NCI-H524 treated with DMSO at 0.1 percent for 48 hours (cell line): ENCODE data around the gene CAPN1.
"Not testable (repeated sequence)": the region's sequence is repeated elsewhere in the genome, so short reads cannot be mapped to it uniquely, and the experiment has no call there.

Experiments
- DNase-seq: peaks from one replicate; lab custom pipeline; 2025; lab: John Stamatoyannopoulos, UW

The CAPN1 gene

GRCh38 chr11:65181569-65182257 is at the start of gene CAPN1:
Gene CAPN1 (plus strand): TSS chr11:65181928. CDS start chr11:65182702, 774 bp downstream.
- DNase-seq = no peak

DNA sequence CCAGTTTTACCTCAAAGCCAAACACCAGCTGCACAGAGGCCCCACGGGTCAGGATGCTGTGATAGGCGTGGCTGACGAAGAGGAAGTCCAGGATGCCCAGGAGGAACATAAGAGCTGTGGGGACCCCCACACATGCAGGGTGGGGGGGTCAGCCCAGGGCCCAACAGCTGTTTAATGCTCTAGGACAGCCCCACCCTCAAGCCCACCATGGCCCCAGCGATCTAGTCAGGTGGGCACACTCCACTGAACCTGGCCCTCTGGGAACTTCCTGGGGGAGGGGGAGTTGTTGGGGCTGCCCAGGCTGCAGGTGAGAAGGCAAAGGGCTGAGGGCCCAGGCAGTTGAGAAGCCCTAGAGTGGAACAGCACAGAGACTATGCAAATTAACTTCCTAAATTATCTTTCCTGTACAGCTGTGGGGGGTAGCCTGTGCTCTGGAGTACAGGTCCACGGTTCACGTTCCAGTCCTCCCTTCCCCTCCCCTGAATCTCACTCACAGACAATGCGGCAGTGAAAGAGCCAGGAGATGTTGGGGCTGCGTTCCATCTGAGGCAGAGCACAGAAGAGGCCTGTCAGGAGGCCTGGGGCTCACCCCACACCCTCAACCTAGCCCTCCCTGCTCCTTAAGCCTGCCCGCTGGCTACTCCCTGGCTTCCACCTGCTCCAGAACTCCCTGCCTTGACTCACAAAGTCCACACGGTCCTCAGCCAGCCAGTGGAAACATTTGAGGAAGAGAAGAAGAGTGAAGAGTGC is 49.3 kb upstream of the CAPN1 start:
- no peak for DNase-seq

DNA sequence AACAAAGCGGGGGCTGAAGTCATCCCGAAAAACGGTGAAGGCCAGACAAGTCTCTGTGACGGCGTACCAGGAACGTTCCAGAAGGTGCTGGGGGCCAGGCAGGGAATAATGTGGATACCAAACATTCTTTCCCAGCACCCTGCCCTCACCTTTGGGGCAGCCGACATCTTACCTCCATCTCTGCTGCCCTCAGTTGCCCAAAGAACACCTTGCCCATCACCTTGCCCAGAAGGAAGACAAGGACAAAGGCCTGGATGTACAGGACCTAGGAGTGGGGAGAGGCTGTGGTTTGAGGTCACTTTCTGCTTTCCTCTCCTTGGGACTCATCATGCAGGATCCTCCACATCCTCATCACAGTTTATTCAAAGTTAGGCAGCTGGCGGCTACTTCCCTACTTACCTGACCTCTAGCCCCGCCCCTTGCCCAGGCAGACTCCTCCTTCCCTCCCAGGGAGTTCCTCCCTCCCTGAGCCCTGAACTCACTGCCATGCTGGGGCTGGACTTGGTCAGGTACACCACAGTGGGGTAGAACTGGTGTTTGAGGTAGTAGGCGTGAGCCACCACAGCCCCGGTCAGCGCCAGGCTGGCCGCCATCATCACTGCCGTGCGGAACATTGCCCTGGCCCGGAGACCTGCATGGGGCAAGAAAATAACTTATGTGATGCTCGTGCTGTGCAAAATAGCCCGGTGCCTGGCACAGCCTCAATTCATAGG is 48.6 kb upstream of the CAPN1 start:
- no peak for DNase-seq

GRCh38 chr11:65133724-65134123 is 48.0 kb upstream of the CAPN1 start:
- DNase-seq = no peak

DNA sequence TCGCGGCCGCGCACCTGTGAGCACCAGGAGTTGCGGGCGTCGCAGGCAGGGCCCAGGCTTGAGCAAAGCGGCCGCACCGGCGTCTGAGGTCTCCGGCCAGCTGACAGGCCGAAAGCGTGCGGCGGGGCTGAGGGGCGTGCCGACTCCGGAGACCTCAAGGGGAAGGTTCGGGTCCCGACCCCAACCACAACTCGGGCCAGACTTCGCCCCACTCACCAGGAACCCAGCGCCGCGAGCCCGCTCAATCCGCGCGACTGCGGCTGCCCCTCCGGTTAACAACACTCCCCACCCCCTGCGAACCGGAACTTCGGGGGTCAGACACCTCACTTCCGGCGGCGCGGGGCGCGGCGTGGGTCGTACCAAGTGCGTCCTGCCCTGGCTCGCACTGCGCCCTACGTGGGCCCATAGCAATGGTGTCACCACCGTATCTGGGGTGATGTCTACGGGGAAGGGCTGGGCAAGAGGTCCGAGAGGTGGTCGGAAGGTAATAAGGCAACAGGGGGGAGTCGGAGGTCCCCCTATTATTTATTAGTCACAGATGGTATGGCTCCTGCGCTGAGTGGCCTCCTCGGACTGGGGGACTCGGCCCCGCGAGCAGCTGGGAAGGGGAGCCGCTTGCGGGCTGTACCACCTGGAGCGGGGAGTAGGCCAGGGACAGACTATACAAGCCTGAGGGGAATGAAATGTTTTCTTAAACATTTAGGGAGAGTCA is 47.3 kb upstream of the CAPN1 start, which contains the start of gene SYVN1:
Gene SYVN1 (minus strand): TSS at position 280 of the 712 bp plus-strand sequence. CDS start 918 bp downstream, outside the sequence.
- no peak for DNase-seq

GRCh38 chr11:65134952-65135632 is 46.6 kb upstream of the CAPN1 start:
- DNase-seq = peak; percentile 89

DNA sequence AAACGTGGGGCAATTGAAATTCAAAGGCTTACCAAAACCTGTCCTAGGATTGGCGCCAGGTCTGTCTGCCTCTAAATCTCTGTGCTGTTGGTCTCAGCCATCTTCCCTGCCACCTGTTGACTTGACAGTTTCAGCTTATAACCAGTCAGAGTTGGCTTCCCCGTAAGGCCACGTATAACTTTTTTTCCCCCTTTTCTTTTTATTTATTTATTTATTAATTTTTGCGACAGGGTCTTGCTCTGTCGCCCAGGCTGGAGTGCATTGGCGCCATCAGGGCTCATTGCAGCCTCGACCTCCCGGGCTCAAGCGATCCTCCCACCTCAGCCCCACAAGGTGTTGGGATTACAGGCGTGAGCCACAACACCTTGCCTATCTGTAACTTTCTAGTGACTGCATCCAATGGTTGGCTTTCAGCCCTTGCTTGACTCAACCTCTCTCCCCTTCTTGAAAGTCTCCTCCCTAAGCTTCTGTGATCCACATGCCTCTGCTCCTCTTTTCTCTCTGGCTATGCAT is 46.0 kb upstream of the CAPN1 start:
- DNase-seq = no peak

DNA sequence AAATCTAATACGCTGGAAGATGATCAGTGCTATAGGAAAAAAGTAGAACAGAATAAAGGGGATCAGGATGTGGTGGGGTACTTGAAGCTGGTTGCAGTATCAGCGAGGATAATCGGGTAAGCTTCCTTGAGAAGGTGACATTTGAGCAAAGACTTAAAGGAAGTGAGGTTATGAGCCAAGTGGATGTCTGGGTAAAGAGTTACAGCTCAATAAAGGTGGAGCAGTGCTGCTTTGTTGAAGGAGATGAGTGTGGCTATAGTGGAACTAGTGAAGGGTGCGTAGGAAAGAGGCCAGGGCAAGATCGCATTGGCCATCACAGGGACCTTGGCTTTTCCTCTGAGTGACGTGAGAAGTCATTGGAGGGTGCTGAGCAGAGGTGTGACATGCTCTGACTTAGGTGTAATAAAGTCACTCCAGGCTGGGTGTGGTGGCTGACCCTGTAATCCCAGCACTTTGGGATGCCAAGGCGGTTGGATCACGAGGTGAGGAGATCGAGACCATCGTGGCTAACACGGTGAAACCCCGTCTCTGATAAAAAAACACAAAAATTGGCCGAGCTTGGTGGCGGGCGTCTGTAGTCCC is 45.1 kb upstream of the CAPN1 start:
- DNase-seq = no peak

- DNase-seq = no peak
Measured at GRCh38 chr11:65141896-65142494, 39.7 kb upstream of the CAPN1 start.

DNA sequence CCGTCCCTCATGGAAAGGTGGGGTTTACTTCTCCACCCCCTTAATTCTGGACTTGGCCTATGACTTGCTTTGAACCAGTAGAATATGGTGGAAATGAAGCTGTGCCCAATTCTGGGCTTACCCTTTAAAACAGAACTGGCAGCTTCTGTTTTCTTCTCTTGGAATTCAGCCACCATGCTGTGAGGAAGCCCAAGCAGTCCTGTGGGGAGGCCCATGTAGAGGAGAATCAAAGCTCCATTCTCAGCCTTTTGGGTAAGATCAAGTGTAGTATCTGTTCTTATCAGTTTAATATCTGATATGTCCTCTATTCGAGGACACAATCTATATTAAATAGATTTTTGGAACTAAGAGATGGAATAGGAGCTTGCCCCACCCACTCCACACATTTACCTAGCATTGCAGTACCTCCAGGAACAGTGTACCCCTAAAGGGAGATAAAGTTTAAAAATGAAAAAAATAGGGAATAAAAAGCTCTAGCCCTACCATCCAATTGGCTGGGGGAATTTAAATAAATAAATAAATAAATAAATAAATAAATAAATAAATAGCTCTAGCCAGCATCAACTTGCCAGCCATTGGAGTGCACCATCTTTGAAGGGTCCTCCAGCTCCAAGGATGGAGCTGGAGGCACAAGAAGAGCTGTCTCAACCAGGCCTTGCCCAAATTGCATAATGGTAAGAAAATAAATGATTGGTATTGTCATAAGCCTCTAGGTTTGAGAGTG is 34.2 kb upstream of the CAPN1 start:
- DNase-seq = no peak

GRCh38 chr11:65148657-65149056 is 33.1 kb upstream of the CAPN1 start:
- no peak for DNase-seq

DNA sequence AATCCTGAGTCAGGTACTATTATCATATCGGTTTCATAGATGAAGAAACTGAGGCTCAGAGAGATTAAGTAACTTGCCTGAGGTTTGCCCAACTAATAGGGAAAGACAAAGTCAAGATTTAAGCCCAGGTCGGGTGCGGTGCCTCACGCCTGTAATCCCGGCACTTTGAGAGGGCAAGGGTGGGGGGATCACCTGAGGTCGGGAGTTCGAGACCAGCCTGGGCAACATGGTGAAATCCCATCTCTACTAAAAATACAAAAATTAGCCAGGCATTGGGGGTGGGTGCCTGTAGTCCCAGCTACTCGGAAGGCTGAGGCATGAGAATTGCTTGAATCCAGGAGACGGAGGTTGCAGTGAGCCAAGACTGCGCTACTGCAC is 31.6 kb upstream of the CAPN1 start:
- DNase-seq = not testable (repeated sequence)

GRCh38 chr11:65150509-65151299 is 31.0 kb upstream of the CAPN1 start:
- DNase-seq = no peak

- no peak for DNase-seq
Measured at GRCh38 chr11:65151331-65151899, 30.3 kb upstream of the CAPN1 start.

- DNase-seq = no peak
Measured at GRCh38 chr11:65152122-65152521, 29.6 kb upstream of the CAPN1 start.

GRCh38 chr11:65156256-65156655 is 25.5 kb upstream of the CAPN1 start:
- no peak for DNase-seq

GRCh38 chr11:65156926-65157325 is 24.8 kb upstream of the CAPN1 start:
- DNase-seq = no peak

- DNase-seq = no peak
Measured at GRCh38 chr11:65157336-65157735, 24.4 kb upstream of the CAPN1 start.

- no peak for DNase-seq
Measured at GRCh38 chr11:65159012-65159411, 22.7 kb upstream of the CAPN1 start.
